Sigmoid colon (tissue), 3 donors: ENCODE data around the gene ACTL7A.

Experiments used
- CTCF ChIP-seq, 4 experiments: fragments of 450-650 bp in 3 of 4; fragments of 200-600 bp in 1 of 4; IDR thresholded peaks; one replicate each; pipeline ENCODE4 v1.5.1; 2016 to 2019; ENCODE audit warnings: antibody characterized with exemption in 4 of 4, mild to moderate bottlenecking in 3 of 4, moderate library complexity in 2 of 4
- POLR2A ChIP-seq, 2 donors: fragments of 450-650 bp; IDR thresholded peaks; one replicate each; pipeline ENCODE4 v1.6.1; 2016; ENCODE audit warnings: antibody characterized with exemption in 2 of 2, mild to moderate bottlenecking in 2 of 2, moderate library complexity in 2 of 2

- no peak for TF ChIP-seq POLR2A (IDR thresholded peaks at IDR 0.05)
- no peak for TF ChIP-seq CTCF (IDR thresholded peaks at IDR 0.05)
Observed at GRCh38 chr9:108885643-108886348, 23.7 kb downstream of the ACTL7A start.
